GM21447 (cell line): Measurements from ENCODE around the gene TACO1.
A peak's percentile ranks its signal among the peaks of the same experiment; 100 is the strongest.

Source experiments
- ATAC-seq: cut with Tn5 transposase; IDR thresholded peaks from one replicate; pipeline ENCODE4 v1.9.1; 2021; ENCODE audit not compliant: unreplicated experiment

TACO1 gene

GRCh38 chr17:63598281-63598680 lies 2.4 kb upstream of the TACO1 start:
- ATAC-seq = no peak

- no peak for ATAC-seq
Measured at GRCh38 chr17:63601439-63602371, 1.0 kb downstream of the TACO1 start.

GRCh38 chr17:63609816-63610573 lies 9.3 kb downstream of the TACO1 start:
- no peak for ATAC-seq

GRCh38 chr17:63610854-63611253 lies 10.2 kb downstream of the TACO1 start:
- ATAC-seq = no peak

- ATAC-seq = no peak
Measured at GRCh38 chr17:63611354-63611753, 10.7 kb downstream of the TACO1 start.

- ATAC-seq = no peak
Measured at GRCh38 chr17:63613663-63614062, 13.0 kb downstream of the TACO1 start.

- no peak for ATAC-seq
Measured at GRCh38 chr17:63621229-63621683, 20.6 kb downstream of the TACO1 start.

- ATAC-seq = peak; percentile 88
Measured at GRCh38 chr17:63621684-63622573, 21.2 kb downstream of the TACO1 start, which contains the start of gene MAP3K3. Gene MAP3K3, plus strand, starts transcription at chr17:63622417. Its CDS starts 343 bp downstream, at chr17:63622760.

- peak; percentile 25 for ATAC-seq
Measured at GRCh38 chr17:63622574-63623390, 22.1 kb downstream of the TACO1 start.

GRCh38 chr17:63623786-63624530 lies 23.3 kb downstream of the TACO1 start:
- ATAC-seq = no peak

GRCh38 chr17:63624531-63624880 lies 23.8 kb downstream of the TACO1 start:
- ATAC-seq = no peak

GRCh38 chr17:63626551-63627180 lies 26.0 kb downstream of the TACO1 start:
- ATAC-seq = no peak

- ATAC-seq = no peak
Measured at GRCh38 chr17:63629627-63630026, 28.9 kb downstream of the TACO1 start.

GRCh38 chr17:63631062-63631461 lies 30.4 kb downstream of the TACO1 start:
- no peak for ATAC-seq

- no peak for ATAC-seq
Measured at GRCh38 chr17:63631626-63632025, 30.9 kb downstream of the TACO1 start.

GRCh38 chr17:63633742-63634141 lies 33.0 kb downstream of the TACO1 start:
- ATAC-seq = no peak

GRCh38 chr17:63634163-63634562 lies 33.5 kb downstream of the TACO1 start:
- ATAC-seq = no peak

GRCh38 chr17:63634816-63635215 lies 34.1 kb downstream of the TACO1 start:
- ATAC-seq = no peak

GRCh38 chr17:63635290-63635689 lies 34.6 kb downstream of the TACO1 start:
- no peak for ATAC-seq
